Nucleus accumbens (tissue), 56 donors: ENCODE data around the gene ERO1A.
"Not testable (repeated sequence)": the region's sequence is repeated elsewhere in the genome, so short reads cannot be mapped to it uniquely, and the experiment has no call there.

Experiments
- DNase-seq, 56 donors: peaks; one replicate each; lab custom pipeline; 2025; lab: John Stamatoyannopoulos, UW

ERO1A gene

GRCh38 chr14:52695481-52696091, at the start of gene ERO1A:
TSS of gene ERO1A (minus strand) at chr14:52695558. CDS start at chr14:52695481, 77 bp downstream.
- DNase-seq: peak in 53 of 56 donors; percentile 8 to 83 (median 59)

GRCh38 chr14:52741865-52742264, 46.5 kb upstream of the ERO1A start:
- DNase-seq: no peak

GRCh38 chr14:52740751-52741150, 45.4 kb upstream of the ERO1A start:
- no peak for DNase-seq

- DNase-seq: no peak
Measured at GRCh38 chr14:52738409-52738808, 43.1 kb upstream of the ERO1A start.

- no peak for DNase-seq
Measured at GRCh38 chr14:52735921-52736489, 40.6 kb upstream of the ERO1A start.

- DNase-seq: no peak
Measured at GRCh38 chr14:52733824-52734223, 38.5 kb upstream of the ERO1A start.

GRCh38 chr14:52730709-52731111, 35.4 kb upstream of the ERO1A start:
- DNase-seq: peak in 1 of 56 donors; percentile 37

GRCh38 chr14:52729925-52730708, 34.8 kb upstream of the ERO1A start, which contains the start of gene STYX:
TSS of gene STYX (plus strand) at chr14:52730166. CDS start at chr14:52730475, 309 bp downstream.
- peak; percentile 79 to 99 (median 95) for DNase-seq

- no peak for DNase-seq
Measured at GRCh38 chr14:52729585-52729924, 34.2 kb upstream of the ERO1A start.

GRCh38 chr14:52729035-52729434, 33.7 kb upstream of the ERO1A start:
- DNase-seq: not testable (repeated sequence)

GRCh38 chr14:52727509-52727908, 32.2 kb upstream of the ERO1A start:
- not testable (repeated sequence) for DNase-seq

- no peak for DNase-seq
Measured at GRCh38 chr14:52724360-52724644, 28.9 kb upstream of the ERO1A start.

GRCh38 chr14:52723514-52724359, 28.4 kb upstream of the ERO1A start:
- no peak for DNase-seq

- no peak for DNase-seq
Measured at GRCh38 chr14:52716155-52716554, 20.8 kb upstream of the ERO1A start.

GRCh38 chr14:52711666-52712065, 16.3 kb upstream of the ERO1A start:
- no peak for DNase-seq

- DNase-seq: peak; percentile 45 to 97 (median 90)
Measured at GRCh38 chr14:52706724-52707706, 11.7 kb upstream of the ERO1A start, which contains the start of gene PSMC6. TSS of gene PSMC6 (plus strand) at chr14:52707200. CDS start at chr14:52707220, 20 bp downstream.

GRCh38 chr14:52706286-52706685, 10.9 kb upstream of the ERO1A start:
- DNase-seq: no peak

GRCh38 chr14:52703664-52704063, 8.3 kb upstream of the ERO1A start:
- DNase-seq: no peak

GRCh38 chr14:52703225-52703624, 7.9 kb upstream of the ERO1A start:
- no peak for DNase-seq

- DNase-seq: no peak
Measured at GRCh38 chr14:52701223-52701622, 5.9 kb upstream of the ERO1A start.
